ENCODE results near the gene DLG2. TPM values are rescaled to one million over a fixed set of nuclear protein-coding genes. Genes with fewer than 3 reads are reported as not detected.
"Not testable (repeated sequence)": the region's sequence is repeated elsewhere in the genome, so short reads cannot be mapped to it uniquely, and the experiment has no call there.

DLG2 gene
- total RNA-seq, 2 experiments from 2014 or later: 1.3 to 1.7 TPM

- DNase-seq: no peak
- Mint-ChIP-seq H3K9me3 (peaks cover 14% of the 10 kb centered on the region), H3K4me1 (no peaks in the 10 kb centered on the region), H3K36me3 (ENCODE audit: low read depth) (no peaks in the 10 kb centered on the region), H3K4me3 (no peak overlapping the region), H3K27ac (no peak overlapping the region), H3K27me3 (no peaks in the 10 kb centered on the region)
- POLR2A ChIA-PET: no interaction called here
- CTCF ChIA-PET: no interaction called here
These were observed 756.7 kb downstream of the DLG2 start for GRCh38 chr11:84870486-84870885.

DNA sequence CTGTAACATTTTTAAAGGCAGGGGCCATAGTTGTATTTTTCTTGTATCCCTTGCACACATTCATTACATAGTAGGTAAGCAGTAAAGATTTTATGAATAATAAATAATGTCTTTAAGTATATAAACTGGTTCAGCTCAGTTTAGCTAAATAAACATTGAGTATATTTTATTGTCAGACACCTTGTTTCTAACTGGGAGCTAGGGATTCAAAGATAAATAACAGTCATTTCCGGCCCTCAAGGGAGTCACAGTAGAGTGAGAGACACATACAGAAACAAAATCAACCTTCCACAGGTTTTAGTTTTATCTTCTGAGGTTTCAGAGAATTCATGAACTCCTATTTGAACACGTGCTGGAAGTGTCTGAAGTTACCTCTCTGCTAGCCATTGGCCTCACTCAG is 760.2 kb downstream of the DLG2 start:
- ChIA-PET POLR2A (no interaction called here), CTCF (no interaction called here)
- Mint-ChIP-seq H3K4me1 (no peaks in the 10 kb centered on the region), H3K9me3 (peaks cover 17% of the 10 kb centered on the region), H3K36me3 (ENCODE audit: low read depth) (no peaks in the 10 kb centered on the region), H3K4me3 (no peak overlapping the region), H3K27me3 (no peaks in the 10 kb centered on the region), H3K27ac (no peak overlapping the region)
- DNase-seq: no peak

DNA sequence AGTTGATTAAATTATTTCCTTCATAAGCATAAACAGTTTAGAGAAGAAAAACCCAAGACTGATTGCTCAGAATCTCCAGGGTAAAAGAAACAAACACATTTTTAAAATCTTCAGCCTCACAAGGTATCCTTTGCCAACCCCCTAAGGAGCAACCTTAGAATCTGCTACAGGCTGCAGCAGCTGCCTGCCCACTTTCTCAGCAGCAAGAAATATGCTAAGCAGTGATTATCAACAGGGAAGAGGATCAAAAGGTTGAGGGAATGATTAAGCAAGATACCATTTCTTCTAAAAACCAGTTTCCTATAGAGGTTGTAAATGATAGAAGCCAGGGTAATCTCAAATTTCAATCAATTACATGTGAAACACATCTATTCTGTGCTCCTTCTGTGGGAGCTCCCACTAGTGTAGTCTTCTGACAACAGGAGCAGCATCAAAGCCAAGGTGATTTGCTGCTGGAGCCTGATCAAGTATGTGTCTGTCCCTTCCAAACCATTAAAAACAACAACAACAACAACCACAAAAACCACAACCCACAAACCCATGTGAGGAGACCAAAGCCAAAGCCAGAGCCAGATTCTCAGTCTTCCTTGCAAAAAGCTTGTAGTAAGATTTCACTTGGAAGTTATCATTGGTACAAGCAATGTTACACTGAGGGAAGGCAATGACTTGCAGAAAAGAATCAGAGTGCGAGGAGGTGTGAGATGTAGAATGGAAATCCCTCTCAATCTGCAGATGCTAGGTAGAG is 761.2 kb downstream of the DLG2 start:
- H3K9me3 Mint-ChIP-seq: peaks cover 17% of the 10 kb centered on the region
- H3K4me1 Mint-ChIP-seq: no peaks in the 10 kb centered on the region
- H3K4me3 Mint-ChIP-seq: no peak overlapping the region
- no peaks in the 10 kb centered on the region for H3K27me3 Mint-ChIP-seq
- ChIA-PET POLR2A (no interaction called here), CTCF (no interaction called here)
- no peak for DNase-seq
- H3K36me3 Mint-ChIP-seq (ENCODE audit: low read depth): no peaks in the 10 kb centered on the region
- H3K27ac Mint-ChIP-seq: no peak overlapping the region

GRCh38 chr11:84865257-84865656 is 761.9 kb downstream of the DLG2 start:
- H3K36me3 Mint-ChIP-seq (ENCODE audit: low read depth): no peaks in the 10 kb centered on the region
- H3K9me3 Mint-ChIP-seq: peaks cover 17% of the 10 kb centered on the region
- no peaks in the 10 kb centered on the region for H3K27me3 Mint-ChIP-seq
- no peak overlapping the region for H3K4me3 Mint-ChIP-seq
- H3K27ac Mint-ChIP-seq: no peak overlapping the region
- H3K4me1 Mint-ChIP-seq: no peaks in the 10 kb centered on the region
- CTCF ChIA-PET: no interaction called here
- POLR2A ChIA-PET: no interaction called here
- DNase-seq: no peak

GRCh38 chr11:84857746-84858145 is 769.4 kb downstream of the DLG2 start:
- no peaks in the 10 kb centered on the region for H3K4me1 Mint-ChIP-seq
- no peaks in the 10 kb centered on the region for H3K36me3 Mint-ChIP-seq (ENCODE audit: low read depth)
- H3K27me3 Mint-ChIP-seq: no peaks in the 10 kb centered on the region
- ChIA-PET CTCF (no interaction called here), POLR2A (no interaction called here)
- no peak overlapping the region for H3K27ac Mint-ChIP-seq
- peaks cover 14% of the 10 kb centered on the region for H3K9me3 Mint-ChIP-seq
- no peak for DNase-seq
- H3K4me3 Mint-ChIP-seq: no peak overlapping the region

GRCh38 chr11:84855508-84856245 is 771.5 kb downstream of the DLG2 start:
- CTCF ChIA-PET: no interaction called here
- no peak overlapping the region for H3K27ac Mint-ChIP-seq

GRCh38 chr11:84854498-84854880 is 772.7 kb downstream of the DLG2 start:
- Mint-ChIP-seq H3K27ac (no peak overlapping the region), H3K9me3 (peaks cover 17% of the 10 kb centered on the region), H3K4me3 (no peak overlapping the region), H3K4me1 (no peaks in the 10 kb centered on the region), H3K27me3 (no peaks in the 10 kb centered on the region), H3K36me3 (ENCODE audit: low read depth) (no peaks in the 10 kb centered on the region)
- CTCF ChIA-PET: no interaction called here
- no peak for DNase-seq
- POLR2A ChIA-PET: no interaction called here

More at GRCh38 chr11:84855508-84856245, 771.5 kb downstream of the DLG2 start:
- POLR2A ChIA-PET: no interaction called here
- Mint-ChIP-seq H3K9me3 (peaks cover 18% of the 10 kb centered on the region), H3K4me1 (no peaks in the 10 kb centered on the region), H3K36me3 (ENCODE audit: low read depth) (no peaks in the 10 kb centered on the region), H3K27me3 (no peaks in the 10 kb centered on the region), H3K4me3 (no peak overlapping the region)
- no peak for DNase-seq

DNA sequence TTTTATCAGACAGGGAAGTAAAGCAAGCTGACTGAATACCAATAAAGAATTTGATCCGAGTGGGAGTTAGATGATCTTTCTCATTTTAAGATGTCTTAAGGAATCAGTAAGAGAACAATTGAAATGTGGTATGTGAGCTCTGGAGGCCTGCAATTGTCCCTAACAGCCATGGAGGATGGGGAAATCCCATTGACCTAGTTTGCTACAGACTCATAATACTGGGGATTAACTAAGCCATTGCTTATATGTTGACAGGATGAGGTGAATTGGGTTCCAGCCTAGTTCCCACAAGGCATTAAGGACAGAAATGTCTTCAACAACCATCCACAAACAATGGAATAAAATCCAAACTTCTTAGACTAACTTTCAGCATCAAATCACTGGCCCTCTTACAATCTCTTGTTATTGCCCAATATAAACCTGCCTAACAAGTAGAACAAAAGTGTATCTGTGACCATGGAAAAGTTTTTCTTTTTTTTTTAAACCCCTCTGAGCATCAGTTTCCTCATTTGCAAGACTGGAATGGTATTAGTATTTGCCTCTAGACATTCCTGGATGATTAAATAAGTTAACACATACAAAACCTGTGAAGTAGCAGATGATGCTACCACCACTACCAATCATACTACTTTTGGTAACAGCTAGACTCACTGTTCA is 773.2 kb downstream of the DLG2 start:
- Mint-ChIP-seq H3K9me3 (peaks cover 20% of the 10 kb centered on the region), H3K27ac (no peak overlapping the region), H3K4me1 (no peaks in the 10 kb centered on the region), H3K27me3 (no peaks in the 10 kb centered on the region), H3K36me3 (ENCODE audit: low read depth) (no peaks in the 10 kb centered on the region), H3K4me3 (no peak overlapping the region)
- ChIA-PET CTCF (no interaction called here), POLR2A (no interaction called here)
- DNase-seq: no peak

GRCh38 chr11:84847842-84848241 is 779.3 kb downstream of the DLG2 start:
- H3K9me3 Mint-ChIP-seq: peaks cover 11% of the 10 kb centered on the region
- POLR2A ChIA-PET: no interaction called here
- no peak overlapping the region for H3K27ac Mint-ChIP-seq
- CTCF ChIA-PET: no interaction called here
- DNase-seq: no peak
- no peaks in the 10 kb centered on the region for H3K4me1 Mint-ChIP-seq
- no peak overlapping the region for H3K4me3 Mint-ChIP-seq
- no peaks in the 10 kb centered on the region for H3K36me3 Mint-ChIP-seq (ENCODE audit: low read depth)
- no peaks in the 10 kb centered on the region for H3K27me3 Mint-ChIP-seq

GRCh38 chr11:84840201-84840600 is 786.9 kb downstream of the DLG2 start:
- DNase-seq; H3K9me3 Mint-ChIP-seq; H3K27me3 Mint-ChIP-seq; CTCF ChIA-PET; H3K4me3 Mint-ChIP-seq; POLR2A ChIA-PET; H3K4me1 Mint-ChIP-seq; H3K27ac Mint-ChIP-seq; H3K36me3 Mint-ChIP-seq (ENCODE audit: low read depth): not testable (repeated sequence)

DNA sequence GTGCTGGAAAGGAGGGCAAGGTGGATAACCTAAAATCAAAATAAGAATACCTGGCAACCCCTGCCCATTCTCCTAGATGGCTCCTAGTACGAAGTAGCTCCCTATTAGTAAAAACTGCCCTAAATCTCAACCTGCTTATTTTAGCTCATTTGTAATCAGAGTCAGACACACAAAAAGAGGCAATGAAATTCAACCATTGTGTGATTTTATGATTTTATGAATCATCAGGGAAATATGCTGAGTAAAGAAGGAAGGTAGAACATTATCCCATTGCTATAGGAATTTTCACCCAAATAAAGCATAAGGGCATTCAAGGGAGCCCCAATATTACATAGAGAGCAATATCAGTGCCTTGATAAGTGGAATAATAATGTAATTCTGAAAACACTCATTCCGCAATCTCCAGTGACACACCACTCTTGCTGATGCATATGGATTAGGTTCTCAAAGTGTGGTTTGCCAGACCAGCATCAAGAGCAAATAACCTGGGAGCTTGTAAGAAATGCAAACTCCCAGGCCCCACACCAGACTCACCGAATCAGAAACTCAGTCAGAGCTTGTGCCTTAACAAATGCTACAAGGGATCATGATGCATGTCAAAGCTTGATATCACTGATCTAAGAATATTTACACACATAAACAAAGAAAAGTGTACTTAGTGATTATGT is 789.6 kb downstream of the DLG2 start:
- ChIA-PET CTCF (no interaction called here), POLR2A (no interaction called here)
- no peak for DNase-seq
- Mint-ChIP-seq H3K9me3 (peaks cover 4% of the 10 kb centered on the region), H3K4me1 (no peaks in the 10 kb centered on the region), H3K27ac (no peak overlapping the region), H3K4me3 (no peak overlapping the region), H3K36me3 (ENCODE audit: low read depth) (no peaks in the 10 kb centered on the region), H3K27me3 (no peaks in the 10 kb centered on the region)

GRCh38 chr11:84836371-84836770 is 790.8 kb downstream of the DLG2 start:
- DNase-seq: no peak
- Mint-ChIP-seq H3K4me1 (no peaks in the 10 kb centered on the region), H3K27ac (no peak overlapping the region), H3K4me3 (no peak overlapping the region), H3K27me3 (no peaks in the 10 kb centered on the region), H3K9me3 (peaks cover 4% of the 10 kb centered on the region), H3K36me3 (ENCODE audit: low read depth) (no peaks in the 10 kb centered on the region)
- POLR2A ChIA-PET: no interaction called here
- CTCF ChIA-PET: no interaction called here

- ChIA-PET CTCF (no interaction called here), POLR2A (no interaction called here)
- H3K4me3 Mint-ChIP-seq: no peak overlapping the region
- H3K9me3 Mint-ChIP-seq: peaks cover 7% of the 10 kb centered on the region
- H3K4me1 Mint-ChIP-seq: no peaks in the 10 kb centered on the region
- no peaks in the 10 kb centered on the region for H3K36me3 Mint-ChIP-seq (ENCODE audit: low read depth)
- no peak overlapping the region for H3K27ac Mint-ChIP-seq
- no peak for DNase-seq
- H3K27me3 Mint-ChIP-seq: no peaks in the 10 kb centered on the region
These were observed 793.6 kb downstream of the DLG2 start for GRCh38 chr11:84833488-84834088.

All from activated CD4-positive, alpha-beta memory T cell treated with anti-CD3 and anti-CD28 coated beads, Interleukin-2, amount 10 ng/mL, durations not matched to agents 7 days and 5 days (primary cell).